ENCODE measurements around the gene TIMM50.

DNA sequence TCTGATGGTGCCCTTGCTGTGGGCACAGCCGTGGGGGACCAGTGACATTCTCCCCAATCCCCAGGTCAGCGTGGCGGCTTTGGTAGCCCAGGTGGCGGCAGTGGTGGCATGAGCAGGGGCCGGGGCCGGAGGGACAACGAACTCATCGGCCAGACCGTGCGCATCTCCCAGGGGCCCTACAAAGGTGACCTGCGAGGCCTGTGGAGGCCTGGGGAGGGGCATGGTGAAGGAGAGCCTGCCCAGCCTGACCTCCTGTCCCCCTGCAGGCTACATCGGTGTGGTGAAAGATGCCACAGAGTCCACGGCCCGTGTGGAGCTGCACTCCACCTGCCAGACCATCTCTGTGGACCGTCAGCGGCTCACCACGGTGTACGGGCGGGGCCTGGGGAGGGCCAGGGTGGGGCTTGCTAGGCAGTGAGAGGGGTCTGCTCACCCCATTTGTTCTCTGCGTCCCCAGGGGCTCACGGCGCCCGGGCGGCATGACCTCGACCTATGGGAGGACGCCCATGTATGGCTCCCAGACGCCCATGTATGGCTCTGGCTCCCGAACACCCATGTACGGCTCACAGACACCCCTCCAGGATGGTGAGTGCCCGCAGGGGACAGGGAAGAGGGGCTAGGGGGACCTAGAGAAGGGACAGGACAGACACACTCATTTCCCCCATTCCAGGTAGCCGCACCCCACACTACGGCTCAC is 7.7 kb upstream of the TIMM50 start:
- TF ChIP-seq, protein P1, sequence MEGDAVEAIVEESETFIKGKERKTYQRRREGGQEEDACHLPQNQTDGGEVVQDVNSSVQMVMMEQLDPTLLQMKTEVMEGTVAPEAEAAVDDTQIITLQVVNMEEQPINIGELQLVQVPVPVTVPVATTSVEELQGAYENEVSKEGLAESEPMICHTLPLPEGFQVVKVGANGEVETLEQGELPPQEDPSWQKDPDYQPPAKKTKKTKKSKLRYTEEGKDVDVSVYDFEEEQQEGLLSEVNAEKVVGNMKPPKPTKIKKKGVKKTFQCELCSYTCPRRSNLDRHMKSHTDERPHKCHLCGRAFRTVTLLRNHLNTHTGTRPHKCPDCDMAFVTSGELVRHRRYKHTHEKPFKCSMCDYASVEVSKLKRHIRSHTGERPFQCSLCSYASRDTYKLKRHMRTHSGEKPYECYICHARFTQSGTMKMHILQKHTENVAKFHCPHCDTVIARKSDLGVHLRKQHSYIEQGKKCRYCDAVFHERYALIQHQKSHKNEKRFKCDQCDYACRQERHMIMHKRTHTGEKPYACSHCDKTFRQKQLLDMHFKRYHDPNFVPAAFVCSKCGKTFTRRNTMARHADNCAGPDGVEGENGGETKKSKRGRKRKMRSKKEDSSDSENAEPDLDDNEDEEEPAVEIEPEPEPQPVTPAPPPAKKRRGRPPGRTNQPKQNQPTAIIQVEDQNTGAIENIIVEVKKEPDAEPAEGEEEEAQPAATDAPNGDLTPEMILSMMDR (IDR thresholded peaks at IDR 0.05): no peak
- no peak for TF ChIP-seq POLR2A (IDR thresholded peaks at IDR 0.05)
- TF ChIP-seq POLR2AphosphoS5 (IDR thresholded peaks at IDR 0.05): no peak
